Mesendoderm (in vitro differentiated cells): ENCODE data around the gene LIX1.
A peak's percentile ranks its signal among the peaks of the same experiment; 100 is the strongest.
"Not testable (repeated sequence)": the region's sequence is repeated elsewhere in the genome, so short reads cannot be mapped to it uniquely, and the experiment has no call there.

Experiments used
- DNase-seq: peaks from one replicate; pipeline ENCODE4 v3.0.0; 2013
- H2AK5ac ChIP-seq: 2 replicates; pipeline ENCODE4 v1.6.1; 2013; ENCODE audit warnings: low read length, inconsistent platforms
- H2BK120ac ChIP-seq: 2 replicates; pipeline ENCODE4 v1.6.1; 2013; ENCODE audit warnings: low read depth, mild to moderate bottlenecking, low read length, moderate library complexity, mixed read lengths
- H2BK15ac ChIP-seq: replicated peaks from 2 replicates; pipeline ENCODE4 v1.6.1; 2013; ENCODE audit warnings: low read depth, mild to moderate bottlenecking, moderate library complexity
- H2BK5ac ChIP-seq: 2 replicates; pipeline ENCODE4 v1.6.1; 2013; ENCODE audit warnings: low read length, inconsistent platforms
- H3K18ac ChIP-seq: 2 replicates; pipeline ENCODE4 v1.6.1; 2013; ENCODE audit warnings: mild to moderate bottlenecking, low read length, mixed read lengths
- H3K23ac ChIP-seq: one replicate; pipeline ENCODE4 v1.6.1; 2013; ENCODE audit warnings: low read length
- H3K27ac ChIP-seq: 2 replicates; pipeline ENCODE4 v1.5.1; 2013; ENCODE audit warnings: low read depth, mild to moderate bottlenecking, inconsistent platforms, low read length, moderate library complexity
- H3K27me3 ChIP-seq: 2 replicates; pipeline ENCODE4 v1.6.1; 2013; ENCODE audit warnings: low read length, control low read depth, mild to moderate bottlenecking, inconsistent platforms; ENCODE audit not compliant: insufficient read depth, poor library complexity
- H3K36me3 ChIP-seq: 2 replicates; pipeline ENCODE4 v1.6.1; 2013; ENCODE audit warnings: low read length, inconsistent platforms; ENCODE audit not compliant: control insufficient read depth, insufficient read depth
- H3K4ac ChIP-seq: one replicate; pipeline ENCODE4 v1.6.1; 2013; ENCODE audit warnings: low read depth, mild to moderate bottlenecking, low read length, moderate library complexity
- H3K4me1 ChIP-seq: 2 replicates; pipeline ENCODE4 v1.6.1; 2013; ENCODE audit warnings: low read depth, low read length, inconsistent platforms; ENCODE audit not compliant: control insufficient read depth
- H3K4me2 ChIP-seq: 2 replicates; pipeline ENCODE4 v1.6.1; 2013; ENCODE audit warnings: low read length
- H3K4me3 ChIP-seq: 2 replicates; pipeline ENCODE4 v1.5.1; 2013; ENCODE audit warnings: mild to moderate bottlenecking, low read length
- H3K56ac ChIP-seq: one replicate; pipeline ENCODE4 v1.6.1; 2013; ENCODE audit warnings: low read length
- H3K79me1 ChIP-seq: 2 replicates; pipeline ENCODE4 v1.6.1; 2013; ENCODE audit warnings: low read length, inconsistent platforms
- H3K79me2 ChIP-seq: 2 replicates; pipeline ENCODE4 v1.6.1; 2013; ENCODE audit warnings: mild to moderate bottlenecking, low read length; ENCODE audit not compliant: control insufficient read depth, insufficient read depth
- H3K9ac ChIP-seq: 2 replicates; pipeline ENCODE4 v1.6.1; 2013; ENCODE audit warnings: low read length, inconsistent platforms
- H4K5ac ChIP-seq: one replicate; pipeline ENCODE4 v1.6.1; 2013; ENCODE audit warnings: low read length
- H4K8ac ChIP-seq: one replicate; pipeline ENCODE4 v1.6.1; 2013; ENCODE audit warnings: low read depth, mild to moderate bottlenecking, control low read depth, low read length, moderate library complexity
- WGBS: extraction: QIAGEN DNeasy Blood & Tissue Kit; methylation state at CpG from one replicate; pipeline ENCODE4 v1.1.7; 2013; ENCODE audit warnings: low lambda C conversion rate, missing lambda C conversion rate; ENCODE audit not compliant: insufficient coverage; ENCODE audit errors: extremely low coverage; 5-methylcytosine and 5-hydroxymethylcytosine counted together

LIX1 gene

DNA sequence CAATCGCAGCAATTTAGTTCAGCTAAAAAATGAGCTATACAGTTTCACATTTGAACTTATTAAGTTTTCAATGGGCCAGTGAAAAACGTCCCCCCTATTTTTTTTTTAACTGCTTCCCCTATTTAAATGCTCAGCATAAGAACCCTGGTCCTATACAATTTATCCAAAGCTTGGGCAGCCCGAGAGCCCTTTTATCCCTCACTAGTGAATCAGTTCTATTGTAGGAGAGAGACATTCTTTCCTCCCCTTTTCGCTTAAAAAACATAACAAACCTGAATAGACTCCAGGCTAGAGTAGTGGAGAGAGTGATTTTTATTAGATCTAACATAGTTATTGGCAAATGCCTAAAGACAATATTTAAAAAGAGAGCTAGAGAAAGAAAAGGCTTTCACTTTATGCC lies 1.4 kb downstream of the LIX1 start:
- Histone ChIP-seq H3K56ac (no peak overlapping the region), H3K18ac (no peak overlapping the region), H3K23ac (no peak overlapping the region), H3K4ac (no peak overlapping the region), H3K27ac (no peak overlapping the region), H3K27me3 (no peaks in the 10 kb centered on the region), H3K4me2 (no peak overlapping the region), H3K4me1 (peaks cover 8% of the 10 kb centered on the region), H2BK15ac (no peak overlapping the region), H3K9ac (no peak overlapping the region), H3K79me2 (no peaks in the 10 kb centered on the region), H3K4me3 (no peak overlapping the region), H2BK120ac (no peak overlapping the region), H2AK5ac (no peak overlapping the region), H4K8ac (no peak overlapping the region), H3K36me3 (no peaks in the 10 kb centered on the region), H3K79me1 (no peaks in the 10 kb centered on the region), H4K5ac (no peak overlapping the region), H2BK5ac (no peak overlapping the region)
- DNase-seq: no peak
- no CpG with 5 or more reads among the region's 4 CpGs for WGBS

DNA sequence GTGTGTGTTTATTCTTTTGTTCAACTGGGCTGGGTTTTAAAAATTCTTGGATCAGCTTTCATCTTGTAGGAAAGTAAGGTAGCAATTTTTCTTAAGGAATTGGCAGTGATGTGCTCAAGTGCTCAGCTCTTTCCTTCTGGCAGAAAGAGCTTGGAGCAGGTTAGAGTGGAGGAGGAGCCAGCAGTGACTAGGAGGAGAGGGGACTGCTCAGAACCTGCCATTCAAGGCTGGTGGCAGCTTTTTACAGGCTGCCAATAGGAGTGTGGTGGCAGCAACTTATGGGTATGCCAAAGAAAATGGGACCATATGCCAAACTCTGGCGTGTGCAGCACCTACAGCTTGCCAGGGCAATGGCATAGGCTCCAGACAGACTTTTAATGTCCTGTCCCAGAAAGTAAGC lies 2.2 kb downstream of the LIX1 start:
- not testable (repeated sequence) for H3K36me3 ChIP-seq, H3K18ac ChIP-seq, H2BK15ac ChIP-seq, H2BK120ac ChIP-seq, H3K79me2 ChIP-seq, H4K5ac ChIP-seq, H3K4me3 ChIP-seq, H3K27me3 ChIP-seq, H2AK5ac ChIP-seq, H3K9ac ChIP-seq, H3K79me1 ChIP-seq, H2BK5ac ChIP-seq, H3K27ac ChIP-seq, H3K4ac ChIP-seq, H4K8ac ChIP-seq, H3K4me2 ChIP-seq, H3K56ac ChIP-seq, H3K23ac ChIP-seq
- H3K4me1 ChIP-seq: peaks cover 11% of the 10 kb centered on the region
- peak; percentile 40 for DNase-seq
- no CpG with 5 or more reads among the region's 1 CpG for WGBS

DNA sequence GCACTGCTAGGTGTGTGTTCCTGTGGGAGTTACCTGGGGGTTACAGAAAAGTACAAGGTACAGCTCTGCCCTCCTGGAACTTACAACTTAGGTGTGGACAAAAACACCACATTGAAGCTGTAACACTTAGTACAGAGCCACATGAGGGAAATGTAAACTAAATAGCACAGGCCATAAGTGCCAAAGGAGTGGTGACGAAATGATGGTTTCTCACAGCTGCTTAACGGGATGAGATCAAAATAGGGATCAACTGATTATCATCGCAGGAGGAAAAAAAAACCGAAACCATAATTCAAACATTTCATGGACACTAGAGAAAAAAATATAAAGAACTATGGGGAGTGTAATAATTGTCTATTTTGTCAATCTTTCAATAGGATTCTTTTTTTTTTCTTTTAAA lies 5.9 kb downstream of the LIX1 start:
- no peak overlapping the region for H4K5ac ChIP-seq
- H2BK15ac ChIP-seq: no peak overlapping the region
- no peak overlapping the region for H2BK5ac ChIP-seq
- DNase-seq: no peak
- H2AK5ac ChIP-seq: no peak overlapping the region
- no peak overlapping the region for H3K18ac ChIP-seq
- H3K9ac ChIP-seq: no peak overlapping the region
- no peak overlapping the region for H3K4me2 ChIP-seq
- H3K27ac ChIP-seq: no peak overlapping the region
- H3K4me1 ChIP-seq: peaks cover 12% of the 10 kb centered on the region
- no peak overlapping the region for H3K4ac ChIP-seq
- H3K27me3 ChIP-seq: no peaks in the 10 kb centered on the region
- no peak overlapping the region for H3K56ac ChIP-seq
- no CpG with 5 or more reads among the region's 4 CpGs for WGBS
- no peak overlapping the region for H3K4me3 ChIP-seq
- H2BK120ac ChIP-seq: no peak overlapping the region
- no peak overlapping the region for H4K8ac ChIP-seq
- no peaks in the 10 kb centered on the region for H3K79me1 ChIP-seq
- H3K23ac ChIP-seq: no peak overlapping the region
- H3K79me2 ChIP-seq: no peaks in the 10 kb centered on the region
- H3K36me3 ChIP-seq: no peaks in the 10 kb centered on the region

DNA sequence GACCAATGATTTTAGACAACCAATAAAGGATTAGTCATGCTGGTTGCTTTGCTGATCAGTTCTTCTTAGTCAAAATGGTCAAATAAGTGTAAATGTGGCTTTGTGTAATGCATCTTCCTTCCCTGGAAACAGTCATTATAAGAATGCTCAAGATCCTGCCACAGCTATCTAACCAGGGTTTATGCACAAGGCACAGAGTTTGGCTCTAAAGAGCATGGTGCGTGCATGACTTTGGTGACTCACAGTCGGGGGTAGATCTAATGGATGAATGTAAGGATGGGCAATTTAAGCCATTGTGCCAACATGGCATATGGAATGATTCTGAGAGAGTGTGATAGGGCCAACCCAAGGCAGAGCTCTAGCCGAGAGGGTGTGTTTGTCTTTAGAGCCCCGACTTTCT lies 6.5 kb downstream of the LIX1 start:
- WGBS: no CpG with 5 or more reads among the region's 4 CpGs
- H3K4me1 ChIP-seq: peaks cover 12% of the 10 kb centered on the region
- H2BK15ac ChIP-seq: no peak overlapping the region

DNA sequence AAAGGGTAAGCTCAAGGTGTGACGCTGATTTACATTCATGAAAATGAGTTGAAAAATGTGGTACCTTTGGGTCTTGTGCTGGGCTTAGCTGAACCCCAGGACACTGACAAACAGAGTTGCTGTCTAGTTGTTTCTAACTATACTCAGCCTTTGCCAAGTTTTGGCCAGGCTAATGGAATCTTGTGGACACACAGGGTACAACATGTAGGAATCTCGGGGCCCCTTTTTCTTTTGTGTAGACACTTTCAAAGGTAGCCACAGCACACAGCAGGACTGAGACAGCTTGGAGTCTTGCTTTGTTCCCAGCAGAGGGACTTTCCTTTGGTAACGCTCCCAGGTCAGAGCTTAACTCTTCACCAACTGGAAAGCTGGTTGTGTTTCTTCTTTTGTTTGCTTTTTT lies 7.8 kb downstream of the LIX1 start:
- no peak overlapping the region for H3K9ac ChIP-seq
- H4K5ac ChIP-seq: peak overlapping the region; percentile 33
- no peaks in the 10 kb centered on the region for H3K79me1 ChIP-seq
- no peaks in the 10 kb centered on the region for H3K27me3 ChIP-seq
- no peaks in the 10 kb centered on the region for H3K79me2 ChIP-seq
- H3K36me3 ChIP-seq: no peaks in the 10 kb centered on the region
- peak; percentile 62 for DNase-seq
- H3K27ac ChIP-seq: no peak overlapping the region
- H4K8ac ChIP-seq: peak overlapping the region; percentile 39
- H3K18ac ChIP-seq: no peak overlapping the region
- H3K4me3 ChIP-seq: no peak overlapping the region
- no peak overlapping the region for H3K4me2 ChIP-seq
- H2BK120ac ChIP-seq: no peak overlapping the region
- peak overlapping the region; percentile 5 for H3K56ac ChIP-seq
- no peak overlapping the region for H2BK5ac ChIP-seq
- no peak overlapping the region for H2AK5ac ChIP-seq
- no CpG with 5 or more reads among the region's 3 CpGs for WGBS
- H2BK15ac ChIP-seq: no peak overlapping the region
- H3K4ac ChIP-seq: no peak overlapping the region
- no peak overlapping the region for H3K23ac ChIP-seq
- H3K4me1 ChIP-seq: peaks cover 11% of the 10 kb centered on the region

More for the DNA sequence above, 6.5 kb downstream of the LIX1 start:
- Histone ChIP-seq H4K8ac (no peak overlapping the region), H3K79me1 (no peaks in the 10 kb centered on the region), H3K79me2 (no peaks in the 10 kb centered on the region), H3K36me3 (no peaks in the 10 kb centered on the region), H3K27me3 (no peaks in the 10 kb centered on the region), H3K4ac (no peak overlapping the region), H3K9ac (no peak overlapping the region), H3K23ac (peak overlapping the region; percentile 76), H3K4me3 (no peak overlapping the region), H4K5ac (no peak overlapping the region), H2AK5ac (no peak overlapping the region), H3K27ac (no peak overlapping the region), H3K56ac (peak overlapping the region; percentile 8), H3K18ac (no peak overlapping the region), H2BK120ac (no peak overlapping the region), H2BK5ac (no peak overlapping the region), H3K4me2 (no peak overlapping the region)
- no peak for DNase-seq

DNA sequence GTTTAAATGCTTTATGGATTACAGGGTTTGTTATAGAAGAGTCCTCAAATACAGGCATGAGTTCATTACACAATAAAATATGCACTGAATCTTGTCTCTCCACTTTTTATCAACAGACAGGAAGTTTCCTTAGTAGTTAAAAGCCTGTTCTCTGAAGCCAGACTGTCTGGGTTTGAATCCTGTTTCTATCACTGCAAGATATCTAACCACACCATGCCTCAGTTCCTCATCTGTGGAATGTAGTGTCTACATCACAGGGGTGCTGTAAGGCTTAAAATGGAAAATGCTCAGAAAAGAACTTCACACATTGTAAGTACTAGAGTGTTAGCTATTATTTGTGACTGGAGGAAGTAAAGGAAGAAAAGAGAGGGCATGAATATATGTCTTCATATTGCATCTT lies 9.3 kb downstream of the LIX1 start:
- no peaks in the 10 kb centered on the region for H3K27me3 ChIP-seq
- H3K79me2 ChIP-seq: no peaks in the 10 kb centered on the region
- H2AK5ac ChIP-seq: no peak overlapping the region
- no peak overlapping the region for H3K27ac ChIP-seq
- H3K23ac ChIP-seq: no peak overlapping the region
- no peaks in the 10 kb centered on the region for H3K36me3 ChIP-seq
- H3K4me3 ChIP-seq: no peak overlapping the region
- H3K4me1 ChIP-seq: peaks cover 8% of the 10 kb centered on the region
- no peak overlapping the region for H3K4me2 ChIP-seq
- no peak overlapping the region for H3K18ac ChIP-seq
- H3K56ac ChIP-seq: no peak overlapping the region
- no peaks in the 10 kb centered on the region for H3K79me1 ChIP-seq
- H2BK120ac ChIP-seq: no peak overlapping the region
- H4K8ac ChIP-seq: no peak overlapping the region
- H3K9ac ChIP-seq: no peak overlapping the region
- DNase-seq: no peak
- no peak overlapping the region for H4K5ac ChIP-seq
- H2BK5ac ChIP-seq: no peak overlapping the region
- no peak overlapping the region for H3K4ac ChIP-seq
- H2BK15ac ChIP-seq: no peak overlapping the region
